ENCODE measurements around the gene SGMS1.

DNA sequence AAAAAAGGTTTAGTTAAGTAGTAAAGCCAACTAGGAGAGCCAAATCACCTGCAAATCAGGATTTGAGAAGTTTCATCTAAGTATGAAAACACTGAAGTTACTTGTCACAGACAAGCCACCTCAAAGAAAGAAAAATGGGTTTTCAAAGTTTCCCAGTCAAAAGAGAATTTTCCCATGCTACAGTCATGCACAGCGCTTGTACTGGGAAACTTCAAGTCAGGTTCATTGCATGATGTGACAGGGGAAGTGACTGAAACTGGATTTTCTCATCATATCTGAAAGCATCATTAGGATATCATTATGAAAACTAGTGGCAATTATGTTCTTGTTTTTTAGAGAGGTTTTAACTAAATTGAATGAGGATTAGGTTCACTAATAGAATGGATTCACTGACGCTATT lies 167.0 kb downstream of the SGMS1 start:
- TF ChIP-seq, protein P1, sequence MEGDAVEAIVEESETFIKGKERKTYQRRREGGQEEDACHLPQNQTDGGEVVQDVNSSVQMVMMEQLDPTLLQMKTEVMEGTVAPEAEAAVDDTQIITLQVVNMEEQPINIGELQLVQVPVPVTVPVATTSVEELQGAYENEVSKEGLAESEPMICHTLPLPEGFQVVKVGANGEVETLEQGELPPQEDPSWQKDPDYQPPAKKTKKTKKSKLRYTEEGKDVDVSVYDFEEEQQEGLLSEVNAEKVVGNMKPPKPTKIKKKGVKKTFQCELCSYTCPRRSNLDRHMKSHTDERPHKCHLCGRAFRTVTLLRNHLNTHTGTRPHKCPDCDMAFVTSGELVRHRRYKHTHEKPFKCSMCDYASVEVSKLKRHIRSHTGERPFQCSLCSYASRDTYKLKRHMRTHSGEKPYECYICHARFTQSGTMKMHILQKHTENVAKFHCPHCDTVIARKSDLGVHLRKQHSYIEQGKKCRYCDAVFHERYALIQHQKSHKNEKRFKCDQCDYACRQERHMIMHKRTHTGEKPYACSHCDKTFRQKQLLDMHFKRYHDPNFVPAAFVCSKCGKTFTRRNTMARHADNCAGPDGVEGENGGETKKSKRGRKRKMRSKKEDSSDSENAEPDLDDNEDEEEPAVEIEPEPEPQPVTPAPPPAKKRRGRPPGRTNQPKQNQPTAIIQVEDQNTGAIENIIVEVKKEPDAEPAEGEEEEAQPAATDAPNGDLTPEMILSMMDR (conservative IDR thresholded peaks at IDR 0.05 in 1 of 2, IDR thresholded peaks at IDR 0.05 in 1 of 2; ENCODE audit: extremely low read depth in 1 of 2, insufficient read depth in 1 of 2, low read depth in 1 of 2, low read length in 2 of 2), result no peak
- no peak for TF ChIP-seq EZH2 (IDR thresholded peaks at IDR 0.05; ENCODE audit: borderline replicate concordance, low read length)

Measured in mammary epithelial cell (primary cell).